NCI-H748 treated with DMSO at 0.1 percent for 48 hours (cell line): ENCODE measurements around the gene UBL5.
A peak's percentile ranks its signal among the peaks of the same experiment; 100 is the strongest.

Source experiments
- DNase-seq: peaks from one replicate; lab custom pipeline; 2025; lab: John Stamatoyannopoulos, UW

Gene UBL5

GRCh38 chr19:9854282-9854846 is 26.6 kb downstream of the UBL5 start:
- DNase-seq = no peak

GRCh38 chr19:9856609-9857008 is 28.9 kb downstream of the UBL5 start:
- no peak for DNase-seq

DNA sequence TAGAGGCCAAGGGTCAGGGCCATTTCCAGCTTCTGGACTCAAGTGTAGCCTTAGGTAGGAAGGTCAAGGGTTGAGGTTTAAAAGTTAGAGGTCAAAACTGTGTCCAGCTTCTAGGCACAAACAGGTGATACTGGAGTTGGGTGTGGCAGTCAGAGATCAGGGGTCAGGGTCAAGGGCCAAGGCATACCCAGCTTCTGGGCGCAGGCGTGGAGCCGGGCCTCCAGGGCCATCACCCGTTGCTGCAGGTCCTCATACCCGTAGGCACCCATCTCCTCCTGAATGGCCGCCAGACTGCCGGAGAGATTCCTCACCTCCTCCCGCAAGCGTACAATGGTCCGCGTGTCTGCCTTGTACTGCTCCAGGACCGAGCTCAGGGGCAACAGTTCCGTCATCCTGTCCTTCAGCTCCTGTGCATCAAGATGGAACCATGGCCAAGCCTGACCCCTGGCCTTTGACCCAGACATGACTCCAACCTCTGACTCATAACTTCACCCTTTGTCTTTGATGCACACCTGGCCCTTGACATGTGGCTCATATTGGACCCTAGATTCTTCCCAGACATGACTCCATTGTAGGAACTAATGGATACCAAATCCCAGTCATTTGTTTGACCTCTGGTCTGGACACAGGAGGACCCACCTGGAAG is 29.5 kb downstream of the UBL5 start:
- no peak for DNase-seq

- no peak for DNase-seq
These were observed 30.4 kb downstream of the UBL5 start for GRCh38 chr19:9857920-9858746.

- DNase-seq = no peak
These were observed 31.0 kb downstream of the UBL5 start for GRCh38 chr19:9858766-9859165.

GRCh38 chr19:9860407-9860806 is 32.7 kb downstream of the UBL5 start:
- DNase-seq = no peak

- DNase-seq = no peak
These were observed 33.8 kb downstream of the UBL5 start for GRCh38 chr19:9861503-9861902.

DNA sequence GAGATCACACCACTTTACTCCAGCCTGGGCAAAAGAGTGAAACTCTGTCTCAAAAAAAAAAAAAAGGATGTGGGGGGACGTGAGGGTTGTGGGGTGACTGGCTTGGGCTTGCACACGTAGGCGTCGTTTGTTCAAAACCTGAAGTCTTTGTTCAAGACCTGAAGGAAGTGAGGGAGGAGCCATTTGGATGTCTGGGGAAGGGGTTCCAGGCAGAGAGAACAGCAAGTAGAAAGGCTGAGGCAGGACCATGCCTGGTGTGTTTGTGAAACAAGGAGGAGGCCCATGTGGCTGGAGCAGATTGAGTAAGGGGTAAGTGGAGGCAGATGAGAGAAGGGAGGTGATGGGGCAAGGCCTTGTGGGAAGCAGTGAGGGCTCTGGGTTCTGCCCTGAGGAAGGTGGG is 35.2 kb downstream of the UBL5 start:
- no peak for DNase-seq

DNA sequence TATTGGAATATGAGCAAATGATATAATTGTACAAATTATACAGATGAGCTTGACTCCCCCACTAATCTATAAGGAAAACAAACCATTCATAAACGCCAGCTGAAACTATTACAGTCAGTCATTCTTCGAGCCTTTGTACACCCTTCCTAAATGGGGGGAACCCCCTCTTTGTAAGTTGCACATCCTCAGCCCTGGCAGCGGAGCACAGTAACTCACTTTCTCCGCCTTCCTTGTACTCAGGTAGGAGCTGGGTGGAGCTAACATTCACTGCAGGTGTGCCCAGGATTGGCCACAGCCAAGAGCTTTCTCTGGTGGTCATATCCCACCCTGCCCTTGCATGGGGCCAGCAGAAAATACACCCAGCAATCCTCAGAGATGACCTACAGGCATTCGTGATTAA is 36.0 kb downstream of the UBL5 start:
- DNase-seq = no peak

DNA sequence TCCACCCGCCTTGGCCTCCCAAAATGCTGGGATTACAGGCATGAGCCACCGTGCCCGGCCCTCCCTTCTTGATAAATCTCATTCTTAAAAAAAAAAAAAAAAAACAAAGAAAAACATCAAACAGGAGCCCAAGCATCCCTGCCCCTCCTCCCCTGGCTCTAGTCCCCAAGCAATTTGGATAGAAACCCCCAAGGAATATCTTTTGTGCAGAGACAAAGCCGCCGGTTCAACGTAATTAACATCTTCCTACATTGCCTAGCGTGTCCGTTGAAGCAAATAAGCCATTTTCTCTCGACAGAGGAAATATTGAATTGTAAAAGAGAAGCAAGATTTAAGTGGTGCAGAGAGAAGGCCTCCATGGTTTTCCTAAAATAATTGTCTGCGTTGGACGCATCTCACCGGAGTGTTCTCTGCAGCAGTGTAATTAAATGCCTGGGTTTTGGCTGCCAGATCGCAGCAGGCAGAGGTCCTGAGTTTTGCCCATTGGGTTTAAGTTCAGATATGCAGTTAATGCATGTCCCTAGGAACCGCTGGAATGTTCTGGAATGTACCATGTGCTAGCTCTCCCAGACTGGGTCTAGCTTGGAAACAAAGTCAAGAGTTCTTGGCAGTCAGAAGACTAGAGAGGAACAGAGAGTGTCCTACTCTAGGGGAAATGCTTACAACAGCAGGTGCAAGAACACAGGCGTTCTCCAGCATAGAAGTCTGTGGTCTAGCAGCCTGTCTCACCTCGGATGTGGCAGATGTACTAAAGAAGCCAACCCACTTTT is 38.2 kb downstream of the UBL5 start:
- DNase-seq = no peak

- DNase-seq = no peak
These were observed 41.4 kb downstream of the UBL5 start for GRCh38 chr19:9868983-9869617.

- DNase-seq = peak; percentile 35
These were observed 44.1 kb downstream of the UBL5 start for GRCh38 chr19:9871626-9872338.

DNA sequence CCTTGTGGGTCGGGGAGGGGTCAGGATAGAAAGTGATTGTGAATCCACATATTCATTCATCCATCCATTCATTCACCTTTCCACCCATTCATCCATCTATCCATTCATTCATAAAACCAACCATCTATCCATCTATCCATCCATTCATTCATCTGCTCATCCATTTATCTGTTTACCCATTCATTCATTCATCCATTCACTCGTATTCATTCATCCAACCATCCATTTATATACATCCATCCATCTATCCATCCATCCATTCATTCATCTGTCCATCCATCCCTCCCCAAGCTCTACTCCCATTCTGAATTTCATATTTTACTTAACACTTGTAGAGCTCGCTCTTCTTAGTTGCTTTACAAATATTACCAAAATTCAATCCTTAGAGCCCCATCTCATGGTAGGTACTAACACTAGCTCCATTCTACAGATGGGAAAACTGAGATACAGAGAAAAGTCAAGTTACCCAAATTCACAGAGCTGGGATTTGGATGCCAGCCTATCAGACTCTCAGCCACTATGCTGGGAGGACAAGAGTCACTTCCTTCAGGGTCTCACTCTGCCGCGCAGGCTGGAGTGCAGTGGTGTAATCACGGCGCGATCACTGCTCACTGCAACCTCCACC is 45.0 kb downstream of the UBL5 start:
- no peak for DNase-seq

- no peak for DNase-seq
These were observed 47.4 kb downstream of the UBL5 start for GRCh38 chr19:9875031-9875627.

DNA sequence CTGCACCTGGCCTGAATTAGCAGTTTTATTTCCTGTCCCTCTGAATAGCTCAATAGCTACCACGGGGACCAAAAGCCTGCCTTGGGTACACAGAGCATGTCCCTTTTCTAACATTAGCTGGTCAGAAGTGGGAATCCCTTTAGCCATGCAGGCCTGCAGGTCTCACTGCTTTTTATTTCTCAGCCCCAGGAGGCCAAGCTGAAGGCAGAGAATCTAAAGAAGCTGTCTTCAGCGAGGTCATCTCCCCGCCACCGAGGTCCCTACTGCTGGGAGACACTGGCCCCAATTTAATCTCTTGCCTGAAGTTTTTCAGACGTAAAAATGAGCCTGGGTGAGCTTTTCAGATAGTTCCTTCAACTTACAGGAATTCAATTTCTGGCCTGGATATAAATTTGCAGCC is 48.1 kb downstream of the UBL5 start:
- no peak for DNase-seq

DNA sequence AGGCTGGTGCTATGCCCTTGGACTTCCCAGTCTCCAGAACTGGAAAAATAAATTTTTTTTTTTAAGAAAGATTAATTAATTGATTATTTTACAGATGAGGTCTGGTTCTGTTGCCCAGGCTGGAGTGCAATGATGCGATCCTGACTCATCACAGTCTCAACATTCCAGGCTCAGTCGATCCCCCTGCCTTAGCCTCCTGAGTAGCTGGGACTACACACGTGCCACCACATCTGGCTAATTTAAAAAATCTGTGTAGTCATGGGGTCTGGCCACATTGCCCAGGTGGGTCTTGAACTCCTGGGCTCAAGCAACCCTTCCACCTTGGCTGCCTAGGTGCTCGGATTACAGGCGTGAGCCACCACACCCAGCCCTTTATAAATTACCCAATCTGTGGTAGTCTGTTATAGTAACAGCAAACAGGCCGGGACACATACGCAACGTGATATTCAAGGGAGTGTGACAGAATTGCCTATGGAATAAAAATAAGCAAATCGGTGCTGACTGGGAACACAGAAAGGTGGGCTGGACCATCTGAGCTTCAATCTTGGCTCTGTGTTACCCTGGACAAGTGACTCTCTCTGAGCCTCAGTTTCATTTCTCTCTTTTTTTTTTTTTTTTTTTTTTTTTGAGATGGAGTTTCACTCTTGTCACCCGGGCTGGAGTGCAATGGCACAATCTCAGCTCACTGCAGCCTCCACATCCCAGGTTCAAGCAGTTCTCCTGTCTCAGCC is 50.2 kb downstream of the UBL5 start:
- no peak for DNase-seq

GRCh38 chr19:9878511-9879196 is 50.9 kb downstream of the UBL5 start:
- no peak for DNase-seq
